ENCODE measurements around the gene METTL25.

METTL25 gene

GRCh38 chr12:82473111-82473754, 114.9 kb downstream of the METTL25 start:
- DNase-seq: no peak

- no peak for DNase-seq
Measured at GRCh38 chr12:82474181-82474797, 116.0 kb downstream of the METTL25 start.

- no peak for DNase-seq
Measured at GRCh38 chr12:82474798-82475184, 116.5 kb downstream of the METTL25 start.

GRCh38 chr12:82475211-82475610, 116.9 kb downstream of the METTL25 start:
- DNase-seq: no peak

GRCh38 chr12:82476511-82476910, 118.2 kb downstream of the METTL25 start:
- no peak for DNase-seq

GRCh38 chr12:82479511-82479910, 121.2 kb downstream of the METTL25 start:
- DNase-seq: no peak

GRCh38 chr12:82480606-82481005, 122.3 kb downstream of the METTL25 start:
- no peak for DNase-seq

- no peak for DNase-seq
Measured at GRCh38 chr12:82481954-82482353, 123.6 kb downstream of the METTL25 start.

GRCh38 chr12:82486524-82487235, 128.4 kb downstream of the METTL25 start:
- no peak for DNase-seq

- DNase-seq: no peak
Measured at GRCh38 chr12:82504409-82504808, 146.1 kb downstream of the METTL25 start.

- no peak for DNase-seq
Measured at GRCh38 chr12:82505150-82505549, 146.8 kb downstream of the METTL25 start.

- DNase-seq: no peak
Measured at GRCh38 chr12:82507686-82508085, 149.4 kb downstream of the METTL25 start.

GRCh38 chr12:82510386-82510785, 152.1 kb downstream of the METTL25 start:
- DNase-seq: no peak

GRCh38 chr12:82514880-82515279, 156.6 kb downstream of the METTL25 start:
- no peak for DNase-seq

GRCh38 chr12:82515652-82516051, 157.3 kb downstream of the METTL25 start:
- DNase-seq: no peak

- no peak for DNase-seq
Measured at GRCh38 chr12:82517027-82517426, 158.7 kb downstream of the METTL25 start.

- no peak for DNase-seq
Measured at GRCh38 chr12:82517808-82518207, 159.5 kb downstream of the METTL25 start.

GRCh38 chr12:82519510-82519909, 161.2 kb downstream of the METTL25 start:
- DNase-seq: no peak

- DNase-seq: no peak
Measured at GRCh38 chr12:82522285-82522684, 164.0 kb downstream of the METTL25 start.

GRCh38 chr12:82522762-82523161, 164.4 kb downstream of the METTL25 start:
- no peak for DNase-seq

- DNase-seq: no peak
Measured at GRCh38 chr12:82523996-82524395, 165.7 kb downstream of the METTL25 start.

GRCh38 chr12:82524641-82525040, 166.3 kb downstream of the METTL25 start:
- DNase-seq: no peak

- no peak for DNase-seq
Measured at GRCh38 chr12:82525616-82526015, 167.3 kb downstream of the METTL25 start.

- peak; percentile 50 for DNase-seq
Measured at GRCh38 chr12:82527165-82527780, 168.9 kb downstream of the METTL25 start.

Measured in femur (tissue), 1 donor.